KMS-11 (cell line): ENCODE results near the gene TRPV3.

Source experiments
- H2AFZ ChIP-seq: fragments of 200-600 bp; sonication (generic); 2 replicates; pipeline ENCODE4 v1.6.1; 2016; ENCODE audit warnings: antibody characterized with exemption, mixed run types, low read depth
- H3K27ac ChIP-seq: fragments of 200-600 bp; sonication (generic); 2 replicates; pipeline ENCODE4 v1.6.1; 2016; ENCODE audit warnings: mild to moderate bottlenecking, mixed run types
- H3K27me3 ChIP-seq: fragments of 200-600 bp; sonication (generic); 2 replicates; pipeline ENCODE4 v1.6.1; 2017; ENCODE audit warnings: mild to moderate bottlenecking, low read depth, mixed run types, moderate library complexity; ENCODE audit not compliant: insufficient read depth
- H3K36me3 ChIP-seq: fragments of 200-600 bp; sonication (generic); 2 replicates; pipeline ENCODE4 v1.6.1; 2017; ENCODE audit warnings: mild to moderate bottlenecking, mixed run types; ENCODE audit not compliant: insufficient read depth
- H3K4me1 ChIP-seq: fragments of 200-600 bp; sonication (generic); 2 replicates; pipeline ENCODE4 v1.6.1; 2016; ENCODE audit warnings: mild to moderate bottlenecking, low read depth, mixed run types; ENCODE audit not compliant: poor library complexity, severe bottlenecking
- H3K4me2 ChIP-seq: fragments of 200-600 bp; sonication (generic); 2 replicates; pipeline ENCODE4 v1.7.0; 2016; ENCODE audit warnings: mild to moderate bottlenecking, mixed run types
- H3K4me3 ChIP-seq: fragments of 200-600 bp; sonication (generic); IDR thresholded peaks from 2 replicates; pipeline ENCODE4 v1.6.1; 2017; ENCODE audit warnings: low read depth, low read length, mixed read lengths; ENCODE audit not compliant: insufficient read depth
- H3K79me2 ChIP-seq: fragments of 200-600 bp; sonication (generic); 2 replicates; pipeline ENCODE4 v1.6.1; 2016; ENCODE audit warnings: low read depth, mixed run types; ENCODE audit not compliant: insufficient read depth
- H3K9ac ChIP-seq: fragments of 200-600 bp; sonication (generic); 2 replicates; pipeline ENCODE4 v1.6.1; 2016; ENCODE audit warnings: mild to moderate bottlenecking, mixed run types
- H4K20me1 ChIP-seq: fragments of 200-600 bp; sonication (generic); 2 replicates; pipeline ENCODE4 v1.6.1; 2016; ENCODE audit warnings: mild to moderate bottlenecking, mixed run types; ENCODE audit not compliant: insufficient read depth
- TF ChIP-seq, protein P1 (sequence below): fragments of 200-600 bp; sonication (generic); conservative IDR thresholded peaks from 2 replicates; pipeline ENCODE4 v1.6.1; 2017; ENCODE audit warnings: low read depth, mild to moderate bottlenecking, antibody characterized with exemption, low read length, moderate library complexity, mixed read lengths

The TRPV3 gene

GRCh38 chr17:3528403-3528851 lies 29.2 kb downstream of the TRPV3 start:
- H2AFZ ChIP-seq: no peak overlapping the region
- H3K4me2 ChIP-seq: no peak overlapping the region
- H3K36me3 ChIP-seq: no peaks in the 10 kb centered on the region
- TF ChIP-seq, protein P1, sequence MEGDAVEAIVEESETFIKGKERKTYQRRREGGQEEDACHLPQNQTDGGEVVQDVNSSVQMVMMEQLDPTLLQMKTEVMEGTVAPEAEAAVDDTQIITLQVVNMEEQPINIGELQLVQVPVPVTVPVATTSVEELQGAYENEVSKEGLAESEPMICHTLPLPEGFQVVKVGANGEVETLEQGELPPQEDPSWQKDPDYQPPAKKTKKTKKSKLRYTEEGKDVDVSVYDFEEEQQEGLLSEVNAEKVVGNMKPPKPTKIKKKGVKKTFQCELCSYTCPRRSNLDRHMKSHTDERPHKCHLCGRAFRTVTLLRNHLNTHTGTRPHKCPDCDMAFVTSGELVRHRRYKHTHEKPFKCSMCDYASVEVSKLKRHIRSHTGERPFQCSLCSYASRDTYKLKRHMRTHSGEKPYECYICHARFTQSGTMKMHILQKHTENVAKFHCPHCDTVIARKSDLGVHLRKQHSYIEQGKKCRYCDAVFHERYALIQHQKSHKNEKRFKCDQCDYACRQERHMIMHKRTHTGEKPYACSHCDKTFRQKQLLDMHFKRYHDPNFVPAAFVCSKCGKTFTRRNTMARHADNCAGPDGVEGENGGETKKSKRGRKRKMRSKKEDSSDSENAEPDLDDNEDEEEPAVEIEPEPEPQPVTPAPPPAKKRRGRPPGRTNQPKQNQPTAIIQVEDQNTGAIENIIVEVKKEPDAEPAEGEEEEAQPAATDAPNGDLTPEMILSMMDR: no peak
- no peaks in the 10 kb centered on the region for H3K4me1 ChIP-seq
- no peak overlapping the region for H3K4me3 ChIP-seq
- no peaks in the 10 kb centered on the region for H3K27me3 ChIP-seq
- no peaks in the 10 kb centered on the region for H3K79me2 ChIP-seq
- H3K9ac ChIP-seq: no peak overlapping the region
- H4K20me1 ChIP-seq: no peaks in the 10 kb centered on the region
- H3K27ac ChIP-seq: no peak overlapping the region

- Histone ChIP-seq H3K4me3 (no peak overlapping the region), H3K36me3 (no peaks in the 10 kb centered on the region), H2AFZ (no peak overlapping the region), H3K4me2 (no peak overlapping the region), H3K79me2 (no peaks in the 10 kb centered on the region), H3K4me1 (no peaks in the 10 kb centered on the region), H3K9ac (no peak overlapping the region), H4K20me1 (no peaks in the 10 kb centered on the region), H3K27ac (no peak overlapping the region), H3K27me3 (no peaks in the 10 kb centered on the region)
- TF ChIP-seq, protein P1: no peak
Observed at GRCh38 chr17:3527896-3528295, 29.7 kb downstream of the TRPV3 start.

DNA sequence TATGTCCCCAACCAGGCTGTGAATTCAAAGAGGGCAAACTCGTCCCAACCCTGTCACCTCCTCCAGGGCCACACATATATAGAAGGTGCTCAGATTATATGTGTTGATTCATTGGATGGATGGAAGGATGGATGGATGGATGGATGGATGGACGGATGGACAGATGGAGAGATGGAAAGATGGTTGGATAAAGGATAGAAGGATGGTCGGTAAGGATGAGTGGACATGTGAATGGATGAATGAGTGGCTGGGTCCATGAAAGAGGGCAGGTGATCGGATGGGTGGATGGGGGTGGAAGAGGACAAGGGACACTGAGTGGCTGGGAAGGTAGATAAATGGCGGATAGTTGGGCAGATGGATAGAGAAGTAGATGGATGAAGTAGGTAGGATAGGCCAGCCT lies 30.1 kb downstream of the TRPV3 start:
- Histone ChIP-seq H3K27me3 (no peaks in the 10 kb centered on the region), H3K4me2 (no peak overlapping the region), H3K9ac (no peak overlapping the region), H3K36me3 (no peaks in the 10 kb centered on the region), H3K4me3 (no peak overlapping the region), H3K27ac (no peak overlapping the region), H2AFZ (no peak overlapping the region), H3K4me1 (no peaks in the 10 kb centered on the region), H4K20me1 (no peaks in the 10 kb centered on the region), H3K79me2 (no peaks in the 10 kb centered on the region)
- TF ChIP-seq, protein P1: no peak

DNA sequence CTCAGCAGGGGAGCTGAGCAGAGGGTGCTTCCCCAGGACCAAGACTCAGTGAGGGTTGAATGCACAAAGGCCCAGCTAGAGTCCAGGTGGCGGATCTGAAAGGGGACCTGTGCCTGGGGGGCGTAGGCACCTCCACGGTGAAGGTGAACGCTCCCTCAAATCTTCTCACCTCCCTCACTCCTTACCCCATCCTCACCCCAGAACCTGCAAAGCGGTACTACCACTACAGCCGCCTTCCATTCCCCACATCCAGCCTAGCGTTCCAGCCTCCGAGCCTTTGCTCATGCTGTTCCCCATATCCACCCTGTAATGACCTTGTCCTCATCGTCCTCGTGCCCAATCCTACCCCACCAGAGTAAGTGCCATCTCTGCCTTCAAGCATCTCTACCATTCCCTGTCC lies 30.6 kb downstream of the TRPV3 start:
- Histone ChIP-seq H3K4me2 (no peak overlapping the region), H4K20me1 (no peaks in the 10 kb centered on the region), H3K27ac (no peak overlapping the region), H2AFZ (no peak overlapping the region), H3K9ac (no peak overlapping the region), H3K36me3 (no peaks in the 10 kb centered on the region), H3K79me2 (no peaks in the 10 kb centered on the region), H3K4me3 (no peak overlapping the region), H3K27me3 (no peaks in the 10 kb centered on the region), H3K4me1 (no peaks in the 10 kb centered on the region)
- TF ChIP-seq, protein P1: no peak

- Histone ChIP-seq H3K4me3 (no peak overlapping the region), H3K4me1 (no peaks in the 10 kb centered on the region), H3K27ac (no peak overlapping the region), H3K27me3 (no peaks in the 10 kb centered on the region), H4K20me1 (no peaks in the 10 kb centered on the region), H2AFZ (no peak overlapping the region), H3K36me3 (no peaks in the 10 kb centered on the region), H3K9ac (no peak overlapping the region), H3K4me2 (no peak overlapping the region), H3K79me2 (no peaks in the 10 kb centered on the region)
- TF ChIP-seq, protein P1: no peak
Observed at GRCh38 chr17:3526491-3526890, 31.1 kb downstream of the TRPV3 start.
